ENCODE results near the gene FHIT.

The FHIT gene

GRCh38 chr3:60025096-60026050 lies 1225.9 kb downstream of the FHIT start:
- Histone ChIP-seq H3K27ac (ENCODE audit: low read depth, low read length) (no peak overlapping the region), H3K27me3 (ENCODE audit: control insufficient read depth, insufficient read depth, low read length) (no peaks in the 10 kb centered on the region), H3K4me1 (ENCODE audit: control insufficient read depth, insufficient read depth, low read length) (no peaks in the 10 kb centered on the region), H3K9ac (ENCODE audit: low read length) (no peak overlapping the region), H3K9me3 (ENCODE audit: control insufficient read depth, insufficient read depth, low read depth, low read length) (no peaks in the 10 kb centered on the region), H3K36me3 (ENCODE audit: control insufficient read depth, insufficient read depth, low read length) (no peaks in the 10 kb centered on the region), H3K4me3 (ENCODE audit: low read depth, low read length) (no peak overlapping the region)

GRCh38 chr3:60024400-60024799 lies 1226.9 kb downstream of the FHIT start:
- H3K36me3 ChIP-seq (ENCODE audit: control insufficient read depth, insufficient read depth, low read length), result no peaks in the 10 kb centered on the region
- no peak overlapping the region for H3K27ac ChIP-seq (ENCODE audit: low read depth, low read length)
- no peak overlapping the region for H3K4me3 ChIP-seq (ENCODE audit: low read depth, low read length)
- H3K9ac ChIP-seq (ENCODE audit: low read length), result no peak overlapping the region
- H3K4me1 ChIP-seq (ENCODE audit: control insufficient read depth, insufficient read depth, low read length), result no peaks in the 10 kb centered on the region
- no peaks in the 10 kb centered on the region for H3K27me3 ChIP-seq (ENCODE audit: control insufficient read depth, insufficient read depth, low read length)
- H3K9me3 ChIP-seq (ENCODE audit: control insufficient read depth, insufficient read depth, low read depth, low read length), result no peaks in the 10 kb centered on the region

- no peaks in the 10 kb centered on the region for H3K27me3 ChIP-seq (ENCODE audit: control insufficient read depth, insufficient read depth, low read length)
- no peak overlapping the region for H3K9ac ChIP-seq (ENCODE audit: low read length)
- no peaks in the 10 kb centered on the region for H3K36me3 ChIP-seq (ENCODE audit: control insufficient read depth, insufficient read depth, low read length)
- no peaks in the 10 kb centered on the region for H3K9me3 ChIP-seq (ENCODE audit: control insufficient read depth, insufficient read depth, low read depth, low read length)
- no peak overlapping the region for H3K4me3 ChIP-seq (ENCODE audit: low read depth, low read length)
- no peaks in the 10 kb centered on the region for H3K4me1 ChIP-seq (ENCODE audit: control insufficient read depth, insufficient read depth, low read length)
- H3K27ac ChIP-seq (ENCODE audit: low read depth, low read length), result no peak overlapping the region
These were observed 1228.1 kb downstream of the FHIT start for GRCh38 chr3:60023189-60023588.

GRCh38 chr3:60017631-60018030 lies 1233.6 kb downstream of the FHIT start:
- H3K9me3 ChIP-seq (ENCODE audit: control insufficient read depth, insufficient read depth, low read depth, low read length), result no peaks in the 10 kb centered on the region

GRCh38 chr3:60015032-60015705 lies 1236.1 kb downstream of the FHIT start:
- Histone ChIP-seq H3K27ac (ENCODE audit: low read depth, low read length) (no peak overlapping the region), H3K9ac (ENCODE audit: low read length) (no peak overlapping the region)

More at GRCh38 chr3:60017631-60018030, 1233.6 kb downstream of the FHIT start:
- Histone ChIP-seq H3K27ac (ENCODE audit: low read depth, low read length) (no peak overlapping the region), H3K4me3 (ENCODE audit: low read depth, low read length) (no peak overlapping the region), H3K27me3 (ENCODE audit: control insufficient read depth, insufficient read depth, low read length) (no peaks in the 10 kb centered on the region), H3K4me1 (ENCODE audit: control insufficient read depth, insufficient read depth, low read length) (no peaks in the 10 kb centered on the region), H3K9ac (ENCODE audit: low read length) (no peak overlapping the region), H3K36me3 (ENCODE audit: control insufficient read depth, insufficient read depth, low read length) (no peaks in the 10 kb centered on the region)

GRCh38 chr3:60013241-60013640 lies 1238.0 kb downstream of the FHIT start:
- Histone ChIP-seq H3K9me3 (ENCODE audit: control insufficient read depth, insufficient read depth, low read depth, low read length) (no peaks in the 10 kb centered on the region), H3K9ac (ENCODE audit: low read length) (no peak overlapping the region), H3K4me3 (ENCODE audit: low read depth, low read length) (no peak overlapping the region), H3K4me1 (ENCODE audit: control insufficient read depth, insufficient read depth, low read length) (peaks cover 8% of the 10 kb centered on the region; the same call in 1 of the 2 replicates), H3K27ac (ENCODE audit: low read depth, low read length) (no peak overlapping the region), H3K27me3 (ENCODE audit: control insufficient read depth, insufficient read depth, low read length) (no peaks in the 10 kb centered on the region), H3K36me3 (ENCODE audit: control insufficient read depth, insufficient read depth, low read length) (no peaks in the 10 kb centered on the region)

More at GRCh38 chr3:60015032-60015705, 1236.1 kb downstream of the FHIT start:
- H3K36me3 ChIP-seq (ENCODE audit: control insufficient read depth, insufficient read depth, low read length), result no peaks in the 10 kb centered on the region
- no peak overlapping the region for H3K4me3 ChIP-seq (ENCODE audit: low read depth, low read length)
- no peaks in the 10 kb centered on the region for H3K27me3 ChIP-seq (ENCODE audit: control insufficient read depth, insufficient read depth, low read length)
- no peaks in the 10 kb centered on the region for H3K9me3 ChIP-seq (ENCODE audit: control insufficient read depth, insufficient read depth, low read depth, low read length)
- peaks cover 7% of the 10 kb centered on the region; the same call in 1 of the 2 replicates for H3K4me1 ChIP-seq (ENCODE audit: control insufficient read depth, insufficient read depth, low read length)

- Histone ChIP-seq H3K9ac (ENCODE audit: low read length) (no peak overlapping the region), H3K4me3 (ENCODE audit: low read depth, low read length) (no peak overlapping the region)
These were observed 1240.0 kb downstream of the FHIT start for GRCh38 chr3:60011218-60011617.

GRCh38 chr3:60010781-60011180 lies 1240.5 kb downstream of the FHIT start:
- H3K27me3 ChIP-seq (ENCODE audit: control insufficient read depth, insufficient read depth, low read length), result no peaks in the 10 kb centered on the region
- H3K27ac ChIP-seq (ENCODE audit: low read depth, low read length), result no peak overlapping the region
- no peak overlapping the region for H3K9ac ChIP-seq (ENCODE audit: low read length)
- H3K9me3 ChIP-seq (ENCODE audit: control insufficient read depth, insufficient read depth, low read depth, low read length), result no peaks in the 10 kb centered on the region
- no peak overlapping the region for H3K4me3 ChIP-seq (ENCODE audit: low read depth, low read length)
- peaks cover 8% of the 10 kb centered on the region; the same call in 1 of the 2 replicates for H3K4me1 ChIP-seq (ENCODE audit: control insufficient read depth, insufficient read depth, low read length)
- no peaks in the 10 kb centered on the region for H3K36me3 ChIP-seq (ENCODE audit: control insufficient read depth, insufficient read depth, low read length)

More at GRCh38 chr3:60011218-60011617, 1240.0 kb downstream of the FHIT start:
- Histone ChIP-seq H3K36me3 (ENCODE audit: control insufficient read depth, insufficient read depth, low read length) (no peaks in the 10 kb centered on the region), H3K27ac (ENCODE audit: low read depth, low read length) (no peak overlapping the region), H3K4me1 (ENCODE audit: control insufficient read depth, insufficient read depth, low read length) (peaks cover 8% of the 10 kb centered on the region; the same call in 1 of the 2 replicates), H3K9me3 (ENCODE audit: control insufficient read depth, insufficient read depth, low read depth, low read length) (no peaks in the 10 kb centered on the region), H3K27me3 (ENCODE audit: control insufficient read depth, insufficient read depth, low read length) (no peaks in the 10 kb centered on the region)

GRCh38 chr3:60009931-60010478 lies 1241.2 kb downstream of the FHIT start:
- H3K9ac ChIP-seq (ENCODE audit: low read length), result no peak overlapping the region
- H3K36me3 ChIP-seq (ENCODE audit: control insufficient read depth, insufficient read depth, low read length), result no peaks in the 10 kb centered on the region
- H3K9me3 ChIP-seq (ENCODE audit: control insufficient read depth, insufficient read depth, low read depth, low read length), result no peaks in the 10 kb centered on the region
- peaks cover 8% of the 10 kb centered on the region; the same call in 1 of the 2 replicates for H3K4me1 ChIP-seq (ENCODE audit: control insufficient read depth, insufficient read depth, low read length)
- no peak overlapping the region for H3K4me3 ChIP-seq (ENCODE audit: low read depth, low read length)
- H3K27ac ChIP-seq (ENCODE audit: low read depth, low read length), result no peak overlapping the region
- no peaks in the 10 kb centered on the region for H3K27me3 ChIP-seq (ENCODE audit: control insufficient read depth, insufficient read depth, low read length)

- Histone ChIP-seq H3K4me1 (ENCODE audit: control insufficient read depth, insufficient read depth, low read length) (peaks cover 12% of the 10 kb centered on the region; the same call in 1 of the 2 replicates), H3K36me3 (ENCODE audit: control insufficient read depth, insufficient read depth, low read length) (no peaks in the 10 kb centered on the region), H3K9me3 (ENCODE audit: control insufficient read depth, insufficient read depth, low read depth, low read length) (no peaks in the 10 kb centered on the region), H3K27ac (ENCODE audit: low read depth, low read length) (no peak overlapping the region), H3K4me3 (ENCODE audit: low read depth, low read length) (no peak overlapping the region), H3K9ac (ENCODE audit: low read length) (no peak overlapping the region), H3K27me3 (ENCODE audit: control insufficient read depth, insufficient read depth, low read length) (no peaks in the 10 kb centered on the region)
These were observed 1249.9 kb downstream of the FHIT start for GRCh38 chr3:60001369-60001768.
